HG02798 (cell line): ENCODE measurements around the gene ZNF768.
"Not testable (repeated sequence)": the region's sequence is repeated elsewhere in the genome, so short reads cannot be mapped to it uniquely, and the experiment has no call there.

ENCODE experiments used
- ATAC-seq: cut with Tn5 transposase; IDR thresholded peaks from one replicate; pipeline ENCODE4 v1.9.1; 2021; ENCODE audit warnings: mild to moderate bottlenecking; ENCODE audit not compliant: unreplicated experiment, poor library complexity

The ZNF768 gene

DNA sequence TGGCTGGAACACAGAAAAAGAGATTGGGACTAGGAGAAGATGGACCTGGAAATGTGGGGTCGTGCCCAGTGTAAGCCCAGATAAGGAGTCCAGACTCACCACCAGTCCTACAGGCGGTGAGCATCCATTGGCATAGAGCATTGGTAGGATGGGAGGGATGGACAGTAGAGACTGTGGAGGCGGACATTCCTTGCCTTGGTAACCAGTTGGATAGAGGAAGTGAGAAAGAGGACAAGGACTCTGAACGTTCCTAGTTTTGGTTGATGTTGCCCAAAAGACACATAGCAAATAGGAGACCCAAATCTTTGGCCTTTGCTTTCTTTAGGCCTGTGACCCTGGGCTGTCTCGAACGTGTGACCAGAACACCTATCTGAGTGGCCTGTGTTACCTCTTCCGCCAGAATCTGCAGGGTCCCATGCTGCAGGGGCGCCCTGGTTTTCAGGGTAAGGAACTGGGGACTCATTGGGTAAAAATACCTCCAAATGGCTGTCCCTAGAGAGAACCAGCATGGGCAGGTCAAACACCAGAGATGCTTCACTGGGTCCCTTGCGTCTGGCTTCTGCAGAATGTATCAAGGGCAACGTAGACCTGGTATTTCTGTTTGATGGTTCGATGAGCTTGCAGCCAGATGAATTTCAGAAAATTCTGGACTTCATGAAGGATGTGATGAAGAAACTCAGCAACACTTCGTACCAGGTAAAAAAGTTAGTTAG, 47.4 kb downstream of the ZNF768 start:
- no peak for ATAC-seq

- ATAC-seq: not testable (repeated sequence)
These were observed 48.6 kb downstream of the ZNF768 start for GRCh38 chr16:30477773-30478172.

GRCh38 chr16:30476991-30477390, 49.4 kb downstream of the ZNF768 start:
- ATAC-seq: no peak

GRCh38 chr16:30474684-30475083, 51.7 kb downstream of the ZNF768 start:
- no peak for ATAC-seq

DNA sequence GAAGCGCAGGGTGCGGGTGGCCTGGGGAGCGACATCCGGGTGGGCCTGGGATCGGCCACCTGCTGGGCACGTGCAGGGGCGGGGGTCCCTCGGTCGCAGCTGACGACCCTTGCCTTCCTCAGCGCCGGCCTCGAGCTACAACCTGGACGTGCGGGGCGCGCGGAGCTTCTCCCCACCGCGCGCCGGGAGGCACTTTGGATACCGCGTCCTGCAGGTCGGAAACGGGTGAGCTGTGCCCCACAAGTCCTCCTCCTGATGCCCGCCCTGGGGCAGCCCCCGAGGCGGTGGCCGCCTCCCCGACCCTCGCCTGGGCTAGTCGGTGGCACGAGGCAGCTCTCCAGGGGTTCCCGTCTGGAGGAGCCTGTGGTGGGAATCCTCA, 52.3 kb downstream of the ZNF768 start:
- no peak for ATAC-seq
